Erythroblast (primary cell): ENCODE data around the gene TSPEAR.

Source experiments
- DNase-seq, 2 experiments: peaks; one replicate each; lab custom pipeline; 2025; lab: John Stamatoyannopoulos, UW
- GATA1 ChIP-seq: IDR thresholded peaks from 2 replicates; pipeline ENCODE4 v1.6.1; 2011; ENCODE audit warnings: low read depth, mild to moderate bottlenecking, control low read depth, low read length, moderate library complexity
- POLR2A ChIP-seq: IDR thresholded peaks from 2 replicates; pipeline ENCODE4 v1.6.1; 2011; ENCODE audit warnings: mild to moderate bottlenecking, low read length

Gene TSPEAR

DNA sequence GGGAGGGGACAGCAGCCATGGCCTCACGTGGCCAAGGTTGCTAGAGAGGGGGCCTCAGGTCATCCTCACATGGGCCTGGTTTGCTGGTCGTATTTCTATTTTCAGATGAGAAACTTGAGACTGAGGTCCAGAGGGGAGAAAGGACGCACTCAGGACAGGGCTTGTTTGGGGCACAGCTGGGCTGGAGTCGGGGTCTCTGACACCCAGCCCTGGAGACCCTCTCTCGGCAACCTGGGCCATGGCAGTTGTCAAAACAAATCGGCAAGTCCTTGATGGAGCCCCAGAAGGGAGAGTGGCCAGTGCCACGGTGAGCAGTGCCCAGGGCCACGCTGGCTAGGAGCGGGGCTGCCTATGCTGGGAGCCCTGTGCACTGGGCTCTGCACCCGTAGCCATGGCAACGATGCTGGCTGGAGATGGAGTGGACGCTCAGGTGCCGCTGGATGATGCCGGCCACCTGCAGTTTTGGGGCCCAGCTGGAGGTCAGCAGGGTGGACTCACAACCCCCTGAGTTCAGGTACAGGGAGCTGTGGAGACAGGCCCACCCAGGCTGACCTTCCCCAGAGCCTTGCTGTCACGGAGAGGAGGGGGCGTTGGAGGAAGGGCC, 244.9 kb downstream of the TSPEAR start:
- DNase-seq = no peak
- TF ChIP-seq POLR2A = no peak
- no peak for TF ChIP-seq GATA1

GRCh38 chr21:44464351-44464750, 247.0 kb downstream of the TSPEAR start:
- TF ChIP-seq GATA1 (no peak), POLR2A (no peak)
- DNase-seq = no peak

- DNase-seq = no peak
- TF ChIP-seq GATA1 (no peak), POLR2A (no peak)
These were observed 247.6 kb downstream of the TSPEAR start for GRCh38 chr21:44463724-44464123.

DNA sequence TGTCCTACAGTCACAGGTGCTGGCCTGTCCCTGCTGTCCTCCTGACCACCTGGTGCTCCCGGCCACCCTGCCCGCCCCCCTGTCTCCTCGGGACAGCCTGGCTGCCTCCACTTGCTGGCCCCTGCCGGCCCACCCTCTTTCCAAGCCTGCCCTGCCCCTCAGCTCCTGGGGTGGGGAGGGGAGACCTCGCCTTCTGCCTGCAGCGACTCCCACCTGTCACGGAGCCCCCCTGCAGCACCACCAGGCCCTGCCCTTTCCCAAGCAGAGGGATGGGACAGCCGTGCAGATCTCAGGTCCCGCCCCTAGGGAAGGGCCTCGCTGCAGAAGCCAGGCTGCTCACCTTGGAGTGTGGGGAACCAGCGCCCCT, 248.6 kb downstream of the TSPEAR start:
- TF ChIP-seq POLR2A = no peak
- no peak for TF ChIP-seq GATA1
- no peak for DNase-seq

DNA sequence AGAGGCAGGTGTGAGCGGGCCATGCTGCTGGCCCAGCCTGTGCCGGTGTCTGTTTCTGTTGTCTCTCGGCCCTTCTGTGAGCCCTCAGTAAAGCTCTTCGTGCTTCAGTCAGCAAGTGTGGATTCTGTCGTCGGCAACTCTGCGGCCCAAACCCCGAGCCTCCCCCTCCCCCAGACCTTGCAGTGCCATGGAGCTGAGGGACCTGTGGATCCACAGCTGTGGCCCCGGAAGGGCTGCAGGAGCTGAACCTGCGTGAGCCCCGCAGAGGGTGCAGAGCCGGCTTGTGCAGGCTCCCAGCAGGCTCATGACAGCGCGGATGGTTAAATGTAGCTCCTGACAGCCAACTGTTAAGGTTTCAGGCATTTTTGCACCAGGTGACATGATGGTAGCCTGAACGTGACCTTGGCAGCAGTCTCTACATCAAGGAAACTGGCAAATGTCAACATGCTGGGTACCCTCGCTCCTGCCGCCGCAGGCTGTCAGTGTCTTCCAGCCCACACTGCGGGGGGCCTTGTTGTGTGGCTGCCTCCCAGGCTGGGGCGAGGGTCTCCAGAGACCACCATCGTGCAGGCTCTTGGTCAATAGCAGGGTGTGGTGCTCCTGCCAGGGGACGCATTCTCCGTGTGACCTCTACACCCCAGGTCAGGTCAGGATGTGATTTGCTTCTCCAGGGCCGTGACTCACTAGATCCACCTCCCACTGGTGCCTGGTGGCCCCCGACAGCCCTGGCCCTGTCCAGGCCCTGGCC, 249.1 kb downstream of the TSPEAR start:
- no peak for TF ChIP-seq GATA1
- no peak for TF ChIP-seq POLR2A
- DNase-seq = no peak

- no peak for DNase-seq
- TF ChIP-seq POLR2A (no peak), GATA1 (no peak)
These were observed 249.8 kb downstream of the TSPEAR start for GRCh38 chr21:44461464-44462001.

GRCh38 chr21:44461005-44461404, 250.4 kb downstream of the TSPEAR start:
- DNase-seq = no peak
- TF ChIP-seq GATA1 (no peak), POLR2A (no peak)

DNA sequence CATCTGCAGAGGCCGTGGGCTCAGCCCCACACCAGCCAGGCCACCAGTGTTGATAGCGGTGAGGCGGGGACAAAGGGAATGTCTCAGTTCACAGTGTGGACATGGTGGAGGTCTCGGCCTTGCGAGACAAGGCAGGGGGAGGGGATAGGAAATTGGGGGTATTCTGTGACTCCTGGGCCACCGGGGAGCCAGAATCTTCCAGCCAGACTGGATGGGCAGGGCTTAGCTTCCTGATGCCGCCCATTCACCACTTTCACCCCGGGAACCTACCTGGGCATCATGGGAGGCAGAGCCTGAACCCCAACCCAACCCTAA, 251.0 kb downstream of the TSPEAR start:
- no peak for DNase-seq
- no peak for TF ChIP-seq POLR2A
- no peak for TF ChIP-seq GATA1

- no peak for DNase-seq
- no peak for TF ChIP-seq GATA1
- TF ChIP-seq POLR2A = no peak
These were observed 251.5 kb downstream of the TSPEAR start for GRCh38 chr21:44459712-44460440.

- TF ChIP-seq POLR2A = no peak
- no peak for TF ChIP-seq GATA1
- no peak for DNase-seq
These were observed 252.2 kb downstream of the TSPEAR start for GRCh38 chr21:44458971-44459711.

DNA sequence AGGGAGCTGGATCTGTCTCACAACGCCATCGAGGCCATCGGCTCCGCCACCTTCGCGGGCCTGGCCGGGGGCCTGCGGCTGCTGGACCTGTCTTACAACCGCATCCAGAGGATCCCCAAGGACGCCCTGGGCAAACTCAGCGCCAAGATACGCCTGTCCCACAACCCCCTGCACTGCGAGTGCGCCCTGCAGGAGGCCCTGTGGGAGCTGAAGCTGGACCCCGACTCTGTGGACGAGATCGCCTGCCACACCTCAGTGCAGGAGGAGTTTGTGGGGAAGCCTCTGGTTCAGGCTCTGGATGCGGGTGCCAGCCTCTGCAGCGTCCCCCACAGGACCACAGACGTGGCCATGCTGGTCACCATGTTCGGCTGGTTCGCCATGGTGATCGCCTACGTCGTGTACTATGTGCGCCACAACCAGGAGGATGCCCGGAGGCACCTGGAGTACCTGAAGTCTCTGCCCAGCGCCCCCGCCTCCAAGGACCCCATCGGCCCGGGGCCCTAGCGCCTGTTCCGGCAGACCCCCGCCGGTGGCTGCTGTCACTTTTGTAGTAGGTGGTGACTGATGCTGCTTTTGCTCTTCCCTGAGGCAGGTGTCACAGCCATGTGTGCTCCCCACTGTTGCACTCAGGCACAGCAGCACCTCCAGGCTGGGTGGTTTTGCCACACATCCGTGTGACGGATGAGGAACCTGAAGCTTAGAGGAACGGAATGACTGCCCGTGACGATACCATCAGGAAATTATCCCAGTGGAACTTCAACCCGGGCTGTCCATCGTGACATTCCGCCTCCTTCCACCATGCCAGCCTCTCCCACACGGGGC, 254.2 kb downstream of the TSPEAR start:
- DNase-seq = no peak
- TF ChIP-seq POLR2A (no peak), GATA1 (no peak)

GRCh38 chr21:44456214-44456914, 255.0 kb downstream of the TSPEAR start:
- no peak for TF ChIP-seq POLR2A
- TF ChIP-seq GATA1 = no peak
- DNase-seq = no peak
